ENCODE measurements around the gene FCN1.
"Not testable (repeated sequence)": the region's sequence is repeated elsewhere in the genome, so short reads cannot be mapped to it uniquely, and the experiment has no call there.

Gene FCN1

DNA sequence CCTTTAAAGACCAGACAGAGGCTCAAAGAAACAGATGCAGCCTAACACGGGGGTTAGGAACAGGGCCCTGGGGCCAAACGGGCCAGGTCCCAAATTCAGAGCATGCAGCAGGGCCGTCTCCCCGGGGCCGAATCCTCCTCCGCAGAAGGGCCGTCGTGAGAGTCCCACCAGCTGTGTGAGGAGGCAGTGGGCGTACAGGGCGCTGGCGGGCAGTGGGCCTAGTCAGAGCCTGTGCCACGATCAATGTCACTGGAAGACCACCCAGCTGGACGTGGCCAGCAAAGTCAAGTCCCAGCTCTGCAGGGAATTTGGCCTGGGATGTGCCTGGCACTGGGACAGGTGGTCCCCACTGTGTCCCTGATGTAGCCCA, 52.9 kb downstream of the FCN1 start:
- Histone ChIP-seq H3K4me1 (ENCODE audit: control insufficient read depth, insufficient read depth, low read length) (no peaks in the 10 kb centered on the region), H3K36me3 (ENCODE audit: control insufficient read depth, insufficient read depth, low read length) (no peaks in the 10 kb centered on the region), H3K9ac (ENCODE audit: low read length) (no peak overlapping the region), H3K27ac (ENCODE audit: low read depth, low read length) (no peak overlapping the region), H3K4me3 (ENCODE audit: low read length) (no peak overlapping the region), H3K27me3 (ENCODE audit: control insufficient read depth, insufficient read depth, low read length) (no peaks in the 10 kb centered on the region)

DNA sequence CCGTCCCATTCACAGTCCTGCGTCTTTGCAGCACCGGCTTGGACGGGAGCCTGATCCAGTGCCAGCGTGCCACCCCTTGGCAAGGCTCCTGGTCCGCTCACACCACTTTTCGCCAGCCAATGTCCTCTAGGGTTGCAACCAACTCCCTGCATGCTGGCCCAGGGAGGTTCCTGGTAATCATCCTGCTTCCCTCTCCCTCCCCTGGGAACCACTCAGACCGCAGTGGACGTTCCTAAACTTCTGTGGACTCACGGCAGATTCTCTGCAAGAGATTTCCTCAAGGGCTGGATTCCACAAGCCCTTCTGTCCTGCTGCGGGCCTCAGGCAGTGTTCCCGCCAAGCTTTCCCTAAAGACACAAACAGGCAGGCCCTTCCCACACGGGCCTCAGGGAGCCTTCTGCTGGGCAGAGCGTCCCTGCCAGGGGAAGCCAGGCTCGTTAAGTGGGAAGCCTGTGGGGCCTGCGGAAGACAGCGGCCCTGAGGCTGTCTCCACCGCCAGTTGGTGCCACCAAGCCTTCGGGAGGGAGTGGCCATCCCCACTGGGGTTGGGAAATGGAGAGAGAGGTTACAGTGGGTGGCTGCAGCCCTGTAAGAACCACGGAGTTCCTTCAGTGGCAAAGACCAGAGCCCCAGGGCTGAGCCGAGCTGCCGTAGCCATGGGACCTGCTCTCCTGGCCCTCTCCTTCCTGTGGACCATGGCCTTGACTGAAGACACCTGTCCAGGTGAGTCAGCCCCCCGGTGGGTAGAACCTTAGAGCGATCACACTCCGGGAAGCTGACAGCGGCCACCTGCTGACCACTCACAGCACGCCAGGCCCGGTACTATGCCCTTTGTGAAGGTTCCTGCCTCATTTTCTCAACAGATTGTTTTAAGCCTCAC, 53.5 kb downstream of the FCN1 start:
- no peaks in the 10 kb centered on the region for H3K27me3 ChIP-seq (ENCODE audit: control insufficient read depth, insufficient read depth, low read length)
- no peak overlapping the region for H3K4me3 ChIP-seq (ENCODE audit: low read length)
- H3K9ac ChIP-seq (ENCODE audit: low read length) = no peak overlapping the region
- no peaks in the 10 kb centered on the region for H3K36me3 ChIP-seq (ENCODE audit: control insufficient read depth, insufficient read depth, low read length)
- no peaks in the 10 kb centered on the region for H3K4me1 ChIP-seq (ENCODE audit: control insufficient read depth, insufficient read depth, low read length)
- peak overlapping the region; percentile 32 for H3K27ac ChIP-seq (ENCODE audit: low read depth, low read length)

DNA sequence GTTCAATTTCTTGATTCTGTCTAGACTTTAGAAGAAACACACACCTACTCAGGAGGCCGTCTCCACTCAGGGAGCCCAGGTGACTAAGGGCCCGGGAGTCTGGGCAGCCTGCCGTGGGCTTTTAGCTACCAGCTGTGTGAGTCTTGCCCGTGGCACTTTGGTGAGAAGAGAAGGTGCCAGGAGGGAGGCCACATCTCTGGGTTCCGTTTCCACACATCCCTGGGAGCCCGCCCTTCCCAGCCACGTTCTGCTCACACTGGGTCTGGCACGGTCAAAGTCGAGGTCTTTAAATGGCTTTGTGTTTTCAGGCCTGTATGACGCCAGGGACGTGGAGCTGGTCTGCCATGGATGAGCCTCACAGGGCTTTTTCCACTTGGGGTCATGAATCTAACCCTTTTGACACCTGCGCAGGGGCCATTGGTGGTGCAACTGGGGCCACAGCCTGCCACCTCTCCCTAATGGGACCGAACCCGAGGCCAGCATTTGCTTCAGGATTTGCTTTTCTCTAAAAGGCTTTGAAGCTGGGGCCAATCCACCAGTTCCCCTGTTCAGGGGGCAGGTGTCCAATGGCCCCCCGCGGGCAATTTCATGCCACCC, 54.3 kb downstream of the FCN1 start:
- Histone ChIP-seq H3K36me3 (ENCODE audit: control insufficient read depth, insufficient read depth, low read length) (no peaks in the 10 kb centered on the region), H3K4me1 (ENCODE audit: control insufficient read depth, insufficient read depth, low read length) (no peaks in the 10 kb centered on the region), H3K27me3 (ENCODE audit: control insufficient read depth, insufficient read depth, low read length) (no peaks in the 10 kb centered on the region), H3K27ac (ENCODE audit: low read depth, low read length) (no peak overlapping the region), H3K4me3 (ENCODE audit: low read length) (no peak overlapping the region), H3K9ac (ENCODE audit: low read length) (no peak overlapping the region)

DNA sequence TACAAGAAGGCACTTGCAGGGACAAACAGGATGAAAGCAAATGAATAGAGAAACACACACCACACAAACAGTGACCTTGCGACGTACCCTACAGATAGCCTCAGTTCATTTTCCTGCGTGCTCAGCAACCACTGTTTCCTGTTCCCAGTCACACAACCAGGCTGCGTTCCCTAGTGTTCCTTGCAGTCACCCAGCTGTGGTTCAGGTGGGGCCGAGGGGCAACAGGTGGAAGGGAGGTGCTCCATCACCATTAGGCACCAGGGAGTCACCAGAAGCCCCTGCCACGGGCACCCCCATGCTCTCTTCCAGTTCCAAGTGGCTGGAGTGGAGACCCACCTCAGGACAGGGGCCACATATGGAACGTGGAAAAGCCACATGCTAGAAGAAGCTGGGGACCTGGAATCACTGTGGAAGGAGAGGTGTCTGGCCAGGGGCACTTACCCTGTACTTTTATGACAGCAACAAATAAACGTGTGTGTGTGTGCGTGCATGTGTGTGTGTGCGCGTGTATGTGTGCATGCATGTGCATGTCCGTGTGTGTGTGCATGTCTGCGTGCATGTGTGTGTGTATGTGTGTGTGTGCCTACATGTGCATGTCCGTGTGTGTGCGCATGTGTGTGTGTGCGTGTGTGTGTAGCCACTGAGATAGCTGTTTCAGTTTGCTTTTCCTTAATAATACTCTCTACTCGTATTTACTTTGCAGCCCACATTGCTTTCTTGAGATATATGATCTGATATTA, 55.9 kb downstream of the FCN1 start:
- H3K4me1 ChIP-seq (ENCODE audit: control insufficient read depth, insufficient read depth, low read length) = no peaks in the 10 kb centered on the region
- no peaks in the 10 kb centered on the region for H3K27me3 ChIP-seq (ENCODE audit: control insufficient read depth, insufficient read depth, low read length)
- no peak overlapping the region for H3K9ac ChIP-seq (ENCODE audit: low read length)
- H3K27ac ChIP-seq (ENCODE audit: low read depth, low read length) = no peak overlapping the region
- H3K36me3 ChIP-seq (ENCODE audit: control insufficient read depth, insufficient read depth, low read length) = no peaks in the 10 kb centered on the region
- no peak overlapping the region for H3K4me3 ChIP-seq (ENCODE audit: low read length)

DNA sequence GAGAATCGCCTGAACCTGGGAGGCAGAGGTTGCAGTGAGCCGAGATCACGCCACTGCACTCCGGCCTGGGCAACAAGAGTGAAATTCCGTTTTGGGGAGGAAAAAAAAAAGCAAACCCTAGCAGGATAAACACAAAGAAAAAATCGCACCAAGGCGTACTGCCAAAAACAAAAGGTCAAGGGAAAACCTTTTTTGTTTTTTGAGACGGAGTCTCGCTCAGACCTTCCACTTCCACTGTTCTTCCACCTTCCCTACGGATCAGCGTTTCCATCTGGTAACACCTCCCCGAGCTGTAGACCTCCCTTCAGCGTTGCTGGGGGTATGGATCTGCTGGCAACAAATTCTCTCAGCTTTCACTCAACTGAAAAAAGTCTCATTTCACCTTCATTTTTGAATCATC, 57.2 kb downstream of the FCN1 start:
- Histone ChIP-seq H3K27ac (ENCODE audit: low read depth, low read length) (no peak overlapping the region), H3K4me3 (ENCODE audit: low read length) (no peak overlapping the region), H3K36me3 (ENCODE audit: control insufficient read depth, insufficient read depth, low read length) (no peaks in the 10 kb centered on the region), H3K4me1 (ENCODE audit: control insufficient read depth, insufficient read depth, low read length) (no peaks in the 10 kb centered on the region), H3K9ac (ENCODE audit: low read length) (no peak overlapping the region), H3K27me3 (ENCODE audit: control insufficient read depth, insufficient read depth, low read length) (no peaks in the 10 kb centered on the region)

DNA sequence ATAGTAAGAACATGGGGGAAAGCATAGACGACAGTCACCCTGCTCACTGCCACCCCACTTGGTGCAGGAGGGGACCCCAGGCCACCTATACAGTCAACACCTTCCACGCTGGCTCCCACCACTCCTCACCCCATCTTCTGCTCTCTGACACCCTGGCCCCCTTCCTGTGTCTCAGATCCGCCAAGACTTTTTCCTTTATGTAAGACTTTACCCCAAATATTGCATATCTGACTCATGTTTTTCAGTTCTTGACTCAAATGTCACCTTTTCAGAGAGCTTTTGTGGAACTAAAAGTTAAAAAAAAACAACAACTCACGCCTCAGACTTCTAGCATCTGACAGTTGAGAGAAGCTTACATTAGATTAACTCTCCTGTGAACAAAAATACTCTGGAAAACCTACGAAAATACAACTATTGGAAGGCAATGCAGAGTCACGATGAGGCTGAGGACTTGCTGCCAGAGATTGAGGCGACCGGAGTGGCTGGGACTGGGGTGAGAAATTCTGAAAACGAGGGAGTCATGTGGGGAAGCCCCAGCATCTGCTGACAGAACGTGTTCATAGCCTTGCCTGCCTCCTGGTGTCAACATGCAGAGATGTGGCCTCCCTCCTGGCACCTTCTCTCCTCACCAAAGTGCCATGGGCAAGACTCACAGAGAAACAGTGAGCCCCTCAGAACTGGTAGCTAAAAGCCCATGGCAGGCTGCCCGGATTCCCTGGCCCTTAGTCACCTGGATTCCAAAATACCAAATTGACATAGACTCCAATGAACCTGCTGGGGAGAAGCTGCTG, 59.5 kb downstream of the FCN1 start:
- no peaks in the 10 kb centered on the region for H3K27me3 ChIP-seq (ENCODE audit: control insufficient read depth, insufficient read depth, low read length)
- no peak overlapping the region for H3K9ac ChIP-seq (ENCODE audit: low read length)
- no peaks in the 10 kb centered on the region for H3K4me1 ChIP-seq (ENCODE audit: control insufficient read depth, insufficient read depth, low read length)
- no peaks in the 10 kb centered on the region for H3K36me3 ChIP-seq (ENCODE audit: control insufficient read depth, insufficient read depth, low read length)
- no peak overlapping the region for H3K4me3 ChIP-seq (ENCODE audit: low read length)
- H3K27ac ChIP-seq (ENCODE audit: low read depth, low read length) = no peak overlapping the region

DNA sequence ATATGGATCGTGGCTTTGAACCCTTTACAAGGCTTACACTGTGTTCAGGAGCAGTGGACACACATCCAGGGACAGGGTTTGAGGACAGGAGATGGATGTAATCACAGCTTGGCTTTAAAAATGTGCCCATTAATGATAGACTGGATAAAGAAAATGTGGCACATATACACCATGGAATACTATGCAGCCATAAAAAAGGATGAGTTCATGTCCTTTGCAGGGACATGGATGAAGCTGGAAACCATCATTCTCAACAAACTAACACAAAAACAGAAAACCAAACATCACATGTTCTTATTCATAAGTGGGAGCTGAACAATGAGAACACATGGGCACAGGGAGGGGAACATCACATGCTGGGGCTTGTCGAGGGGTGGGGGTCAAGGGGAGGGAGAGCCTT, 60.3 kb downstream of the FCN1 start:
- not testable (repeated sequence) for H3K4me3 ChIP-seq (ENCODE audit: low read length); H3K36me3 ChIP-seq (ENCODE audit: control insufficient read depth, insufficient read depth, low read length); H3K4me1 ChIP-seq (ENCODE audit: control insufficient read depth, insufficient read depth, low read length); H3K9ac ChIP-seq (ENCODE audit: low read length); H3K27me3 ChIP-seq (ENCODE audit: control insufficient read depth, insufficient read depth, low read length); H3K27ac ChIP-seq (ENCODE audit: low read depth, low read length)

DNA sequence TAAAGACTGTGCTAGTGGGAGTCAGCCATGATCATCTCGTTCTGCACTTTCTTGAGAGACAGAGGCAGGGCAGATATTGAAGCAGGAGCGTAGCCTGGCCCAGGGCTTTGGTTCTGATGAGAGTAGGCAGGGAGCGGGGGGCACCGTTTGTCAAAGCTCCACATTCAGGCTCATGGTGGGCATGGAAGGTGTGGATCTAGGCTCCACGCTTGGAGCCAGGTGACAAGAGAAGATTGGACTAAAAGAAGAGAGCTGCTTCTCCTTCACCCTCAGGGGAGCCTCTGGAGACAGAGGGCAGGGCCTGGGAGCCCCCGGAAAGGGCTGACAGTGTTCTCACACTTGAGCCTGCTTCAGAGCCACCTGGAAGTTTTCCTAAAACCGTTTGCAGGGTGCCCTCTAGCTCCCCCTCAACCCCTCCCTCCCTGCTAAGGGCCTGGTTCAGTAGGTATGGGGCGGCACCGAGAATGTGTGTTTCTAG, 61.8 kb downstream of the FCN1 start:
- no peak overlapping the region for H3K9ac ChIP-seq (ENCODE audit: low read length)
- no peak overlapping the region for H3K4me3 ChIP-seq (ENCODE audit: low read length)
- no peaks in the 10 kb centered on the region for H3K4me1 ChIP-seq (ENCODE audit: control insufficient read depth, insufficient read depth, low read length)
- H3K27ac ChIP-seq (ENCODE audit: low read depth, low read length) = no peak overlapping the region
- no peaks in the 10 kb centered on the region for H3K27me3 ChIP-seq (ENCODE audit: control insufficient read depth, insufficient read depth, low read length)
- H3K36me3 ChIP-seq (ENCODE audit: control insufficient read depth, insufficient read depth, low read length) = no peaks in the 10 kb centered on the region
